DND-41 (cell line): Measurements from ENCODE around the gene TMEM154.

ENCODE experiments used
- ATAC-seq: fragments of 200-7000 bp; cut with Tn5 transposase; 3 replicates; pipeline ENCODE4 v1.9.1; 2021; ENCODE audit warnings: low read depth; ENCODE audit not compliant: insufficient read depth
- DNase-seq: peaks from one replicate; pipeline ENCODE4 v3.0.0-alpha.2; 2020
- H2AFZ ChIP-seq: 2 replicates; pipeline ENCODE4 v1.6.0; 2012; ENCODE audit warnings: low read depth, low read length
- H3K27ac ChIP-seq: 2 replicates; pipeline ENCODE4 v1.5.1; 2012; ENCODE audit warnings: low read length, inconsistent platforms
- H3K27me3 ChIP-seq: fragments of 200-600 bp; sonication (generic); 2 replicates; pipeline ENCODE4 v1.6.0; 2012; ENCODE audit warnings: low read length, mild to moderate bottlenecking, inconsistent platforms; ENCODE audit not compliant: insufficient read depth, poor library complexity
- H3K36me3 ChIP-seq: 2 replicates; pipeline ENCODE4 v1.5.1; 2012; ENCODE audit warnings: low read length, inconsistent platforms; ENCODE audit not compliant: insufficient read depth
- H3K4me1 ChIP-seq: 2 replicates; pipeline ENCODE4 v1.5.1; 2012; ENCODE audit warnings: mild to moderate bottlenecking, low read length; ENCODE audit not compliant: insufficient read depth
- H3K4me2 ChIP-seq: 2 replicates; pipeline ENCODE4 v1.6.0; 2012; ENCODE audit warnings: mild to moderate bottlenecking, moderate library complexity, low read length, inconsistent platforms; ENCODE audit not compliant: insufficient read depth
- H3K4me3 ChIP-seq, 2 experiments: fragments of 200-600 bp in 1 of 2; shearing (Covaris generic) in 1 of 2; 2 replicates each; pipeline ENCODE4 v1.5.1; 2012 to 2016; ENCODE audit warnings: inconsistent platforms in 2 of 2, low read length in 2 of 2, mild to moderate bottlenecking in 2 of 2, low read depth in 1 of 2, moderate library complexity in 1 of 2
- H3K79me2 ChIP-seq: 2 replicates; pipeline ENCODE4 v1.6.0; 2012; ENCODE audit warnings: low read length, inconsistent platforms; ENCODE audit not compliant: insufficient read depth
- H3K9ac ChIP-seq: 2 replicates; pipeline ENCODE4 v1.6.0; 2012; ENCODE audit warnings: low read depth, mild to moderate bottlenecking, inconsistent platforms, low read length, moderate library complexity
- H3K9me3 ChIP-seq: 2 replicates; pipeline ENCODE4 v1.5.1; 2012; ENCODE audit warnings: low read length, moderate library complexity, mild to moderate bottlenecking, inconsistent platforms; ENCODE audit not compliant: insufficient read depth, severe bottlenecking
- H4K20me1 ChIP-seq: 2 replicates; pipeline ENCODE4 v1.6.0; 2012; ENCODE audit warnings: low read length; ENCODE audit not compliant: insufficient read depth
- CTCF ChIP-seq: IDR thresholded peaks from 2 replicates; pipeline ENCODE4 v1.5.1; 2012; ENCODE audit warnings: borderline replicate concordance, low read length, moderate library complexity, mild to moderate bottlenecking; ENCODE audit not compliant: poor library complexity, severe bottlenecking; ENCODE audit errors: extremely low read depth
- EZH2 ChIP-seq: IDR thresholded peaks from 3 replicates; pipeline ENCODE4 v1.6.1; 2012; ENCODE audit warnings: borderline replicate concordance, low read depth, mild to moderate bottlenecking, moderate library complexity, low read length, inconsistent platforms; ENCODE audit not compliant: severe bottlenecking

The TMEM154 gene

GRCh38 chr4:152579916-152580315 is 99.9 kb downstream of the TMEM154 start:
- Histone ChIP-seq H3K36me3 (no peaks in the 10 kb centered on the region), H3K4me3 (no peak overlapping the region), H3K9me3 (no peaks in the 10 kb centered on the region), H3K9ac (no peak overlapping the region), H4K20me1 (no peaks in the 10 kb centered on the region), H2AFZ (no peak overlapping the region), H3K79me2 (no peaks in the 10 kb centered on the region), H3K27me3 (peaks cover 3% of the 10 kb centered on the region), H3K4me1 (no peaks in the 10 kb centered on the region), H3K27ac (no peak overlapping the region), H3K4me2 (no peak overlapping the region)
- DNase-seq: no peak
- no peak for TF ChIP-seq EZH2
- no peak for TF ChIP-seq CTCF
- ATAC-seq: no peak

GRCh38 chr4:152579107-152579764 is 100.6 kb downstream of the TMEM154 start:
- Histone ChIP-seq H3K79me2 (no peaks in the 10 kb centered on the region), H2AFZ (no peak overlapping the region), H3K9me3 (no peaks in the 10 kb centered on the region), H3K27ac (no peak overlapping the region), H3K4me3 (no peak overlapping the region), H3K4me2 (no peak overlapping the region), H3K27me3 (peaks cover 3% of the 10 kb centered on the region), H3K9ac (no peak overlapping the region), H3K36me3 (no peaks in the 10 kb centered on the region), H3K4me1 (no peaks in the 10 kb centered on the region), H4K20me1 (no peaks in the 10 kb centered on the region)
- DNase-seq (no peak), ATAC-seq (no peak)
- no peak for TF ChIP-seq EZH2

GRCh38 chr4:152578670-152579069 is 101.1 kb downstream of the TMEM154 start:
- H3K27me3 ChIP-seq: peaks cover 3% of the 10 kb centered on the region
- H3K27ac ChIP-seq: no peak overlapping the region
- H3K79me2 ChIP-seq: no peaks in the 10 kb centered on the region
- no peaks in the 10 kb centered on the region for H4K20me1 ChIP-seq
- H3K4me2 ChIP-seq: no peak overlapping the region
- TF ChIP-seq CTCF (no peak), EZH2 (no peak)
- ATAC-seq (no peak), DNase-seq (no peak)
- H2AFZ ChIP-seq: no peak overlapping the region
- H3K9ac ChIP-seq: no peak overlapping the region
- H3K4me3 ChIP-seq: no peak overlapping the region
- H3K4me1 ChIP-seq: no peaks in the 10 kb centered on the region
- no peaks in the 10 kb centered on the region for H3K9me3 ChIP-seq
- H3K36me3 ChIP-seq: no peaks in the 10 kb centered on the region

GRCh38 chr4:152577708-152578396 is 101.9 kb downstream of the TMEM154 start:
- H3K79me2 ChIP-seq: no peaks in the 10 kb centered on the region
- H3K27ac ChIP-seq: no peak overlapping the region
- no peaks in the 10 kb centered on the region for H3K9me3 ChIP-seq
- ATAC-seq: no peak
- H3K4me3 ChIP-seq: no peak overlapping the region
- H3K4me2 ChIP-seq: no peak overlapping the region
- H3K9ac ChIP-seq: no peak overlapping the region
- no peak overlapping the region for H2AFZ ChIP-seq
- DNase-seq: no peak
- TF ChIP-seq CTCF (no peak), EZH2 (no peak)
- peaks cover 3% of the 10 kb centered on the region for H3K27me3 ChIP-seq
- H3K4me1 ChIP-seq: no peaks in the 10 kb centered on the region
- no peaks in the 10 kb centered on the region for H3K36me3 ChIP-seq
- H4K20me1 ChIP-seq: no peaks in the 10 kb centered on the region
